ENCODE data around the gene TICAM1.
"Not testable (repeated sequence)": the region's sequence is repeated elsewhere in the genome, so short reads cannot be mapped to it uniquely, and the experiment has no call there.

The TICAM1 gene

DNA sequence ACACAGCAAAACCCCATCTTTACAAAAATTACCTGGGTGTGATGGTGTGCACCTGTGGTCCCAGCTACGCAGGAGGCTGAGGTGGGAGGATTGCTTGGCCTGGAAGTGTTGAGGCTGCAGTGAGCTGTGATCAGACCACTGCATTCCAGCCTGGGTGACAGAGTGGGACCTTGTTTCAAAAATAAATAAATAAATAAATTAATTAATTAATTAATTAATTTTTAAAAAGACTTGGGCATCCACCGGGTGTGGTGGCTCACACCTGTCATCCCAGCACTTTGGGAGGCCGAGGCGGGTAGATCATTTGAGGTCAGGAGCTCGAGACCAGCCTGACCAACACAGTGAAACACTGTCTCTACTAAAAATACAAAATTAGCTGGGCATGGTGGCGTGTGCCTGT lies 26.4 kb downstream of the TICAM1 start:
- not testable (repeated sequence) for DNase-seq (ENCODE audit: low read depth in 2 of 2)

GRCh38 chr19:4803736-4804695 lies 27.5 kb downstream of the TICAM1 start:
- DNase-seq (ENCODE audit: low read depth in 2 of 2), result peak in 1 of 2 donors; percentile 55

DNA sequence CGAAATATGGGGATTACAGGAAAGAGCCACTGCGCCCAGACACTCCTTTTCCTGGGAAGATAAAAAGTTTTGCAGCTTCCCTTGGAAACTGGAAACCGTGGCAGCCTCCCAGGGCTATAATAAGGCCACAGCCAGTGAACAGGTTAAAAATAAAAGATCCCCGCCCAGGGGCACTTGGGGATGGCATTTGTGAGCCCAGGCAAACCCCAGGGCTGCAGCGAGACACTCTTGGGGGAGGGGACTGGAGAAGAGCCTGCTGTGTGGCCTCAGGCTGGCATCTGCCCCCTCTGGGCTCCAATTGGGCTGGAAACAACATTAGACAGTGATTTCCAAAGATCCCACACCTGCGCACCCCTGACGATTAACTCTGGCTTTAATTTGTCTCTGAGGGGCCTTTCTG lies 28.8 kb downstream of the TICAM1 start:
- DNase-seq (ENCODE audit: low read depth in 2 of 2), result no peak

GRCh38 chr19:4801085-4801619 lies 30.4 kb downstream of the TICAM1 start:
- DNase-seq (ENCODE audit: low read depth in 2 of 2), result no peak

- no peak for DNase-seq (ENCODE audit: low read depth in 2 of 2)
Observed at GRCh38 chr19:4800591-4801081, 30.9 kb downstream of the TICAM1 start.

- no peak for DNase-seq (ENCODE audit: low read depth in 2 of 2)
Observed at GRCh38 chr19:4795400-4795799, 36.1 kb downstream of the TICAM1 start.

- DNase-seq (ENCODE audit: low read depth in 2 of 2), result no peak
Observed at GRCh38 chr19:4794971-4795370, 36.5 kb downstream of the TICAM1 start.

DNA sequence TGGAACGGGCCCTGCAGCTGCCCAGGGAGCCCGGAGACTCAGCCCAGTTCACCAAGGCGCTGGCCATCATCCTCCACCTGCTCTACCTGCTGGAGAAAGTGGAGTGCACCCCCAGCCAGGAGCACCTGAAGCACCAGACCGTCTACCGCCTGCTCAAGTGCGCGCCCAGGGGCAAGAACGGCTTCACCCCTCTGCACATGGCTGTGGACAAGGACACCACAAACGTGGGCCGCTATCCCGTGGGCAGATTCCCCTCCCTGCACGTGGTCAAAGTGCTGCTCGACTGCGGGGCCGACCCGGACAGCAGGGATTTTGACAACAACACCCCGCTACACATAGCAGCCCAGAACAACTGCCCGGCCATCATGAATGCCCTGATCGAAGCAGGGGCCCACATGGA lies 38.2 kb downstream of the TICAM1 start:
- not testable (repeated sequence) for DNase-seq (ENCODE audit: low read depth in 2 of 2)

DNA sequence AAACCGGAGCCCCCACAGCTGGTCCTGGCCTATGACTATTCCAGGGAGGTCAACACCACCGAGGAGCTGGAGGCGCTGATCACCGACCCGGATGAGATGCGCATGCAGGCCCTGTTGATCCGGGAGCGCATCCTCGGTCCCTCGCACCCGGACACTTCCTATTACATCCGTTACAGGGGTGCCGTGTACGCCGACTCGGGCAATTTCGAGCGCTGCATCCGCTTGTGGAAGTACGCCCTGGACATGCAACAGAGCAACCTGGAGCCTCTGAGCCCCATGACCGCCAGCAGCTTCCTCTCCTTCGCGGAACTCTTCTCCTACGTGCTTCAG lies 38.7 kb downstream of the TICAM1 start:
- DNase-seq (ENCODE audit: low read depth in 2 of 2), result not testable (repeated sequence)

DNA sequence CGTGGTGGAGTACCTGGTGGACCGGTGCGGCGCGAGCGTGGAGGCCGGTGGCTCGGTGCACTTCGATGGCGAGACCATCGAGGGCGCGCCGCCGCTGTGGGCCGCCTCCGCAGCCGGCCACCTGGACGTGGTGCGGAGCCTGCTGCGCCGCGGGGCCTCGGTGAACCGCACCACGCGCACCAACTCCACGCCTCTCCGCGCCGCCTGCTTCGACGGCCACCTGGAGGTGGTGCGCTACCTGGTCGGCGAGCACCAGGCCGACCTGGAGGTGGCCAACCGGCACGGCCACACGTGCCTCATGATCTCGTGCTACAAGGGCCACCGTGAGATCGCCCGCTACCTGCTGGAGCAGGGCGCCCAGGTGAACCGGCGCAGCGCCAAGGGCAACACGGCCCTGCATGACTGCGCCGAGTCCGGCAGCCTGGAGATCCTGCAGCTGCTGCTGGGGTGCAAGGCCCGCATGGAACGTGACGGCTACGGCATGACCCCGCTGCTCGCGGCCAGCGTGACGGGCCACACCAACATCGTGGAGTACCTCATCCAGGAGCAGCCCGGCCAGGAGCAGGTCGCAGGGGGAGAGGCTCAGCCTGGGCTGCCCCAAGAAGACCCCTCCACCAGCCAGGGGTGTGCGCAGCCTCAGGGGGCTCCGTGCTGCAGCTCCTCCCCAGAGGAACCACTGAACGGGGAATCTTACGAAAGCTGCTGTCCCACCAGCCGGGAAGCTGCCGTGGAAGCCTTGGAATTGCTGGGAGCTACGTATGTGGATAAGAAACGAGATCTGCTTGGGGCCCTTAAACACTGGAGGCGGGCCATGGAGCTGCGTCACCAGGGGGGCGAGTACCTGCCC lies 39.3 kb downstream of the TICAM1 start:
- DNase-seq (ENCODE audit: low read depth in 2 of 2), result not testable (repeated sequence)

DNA sequence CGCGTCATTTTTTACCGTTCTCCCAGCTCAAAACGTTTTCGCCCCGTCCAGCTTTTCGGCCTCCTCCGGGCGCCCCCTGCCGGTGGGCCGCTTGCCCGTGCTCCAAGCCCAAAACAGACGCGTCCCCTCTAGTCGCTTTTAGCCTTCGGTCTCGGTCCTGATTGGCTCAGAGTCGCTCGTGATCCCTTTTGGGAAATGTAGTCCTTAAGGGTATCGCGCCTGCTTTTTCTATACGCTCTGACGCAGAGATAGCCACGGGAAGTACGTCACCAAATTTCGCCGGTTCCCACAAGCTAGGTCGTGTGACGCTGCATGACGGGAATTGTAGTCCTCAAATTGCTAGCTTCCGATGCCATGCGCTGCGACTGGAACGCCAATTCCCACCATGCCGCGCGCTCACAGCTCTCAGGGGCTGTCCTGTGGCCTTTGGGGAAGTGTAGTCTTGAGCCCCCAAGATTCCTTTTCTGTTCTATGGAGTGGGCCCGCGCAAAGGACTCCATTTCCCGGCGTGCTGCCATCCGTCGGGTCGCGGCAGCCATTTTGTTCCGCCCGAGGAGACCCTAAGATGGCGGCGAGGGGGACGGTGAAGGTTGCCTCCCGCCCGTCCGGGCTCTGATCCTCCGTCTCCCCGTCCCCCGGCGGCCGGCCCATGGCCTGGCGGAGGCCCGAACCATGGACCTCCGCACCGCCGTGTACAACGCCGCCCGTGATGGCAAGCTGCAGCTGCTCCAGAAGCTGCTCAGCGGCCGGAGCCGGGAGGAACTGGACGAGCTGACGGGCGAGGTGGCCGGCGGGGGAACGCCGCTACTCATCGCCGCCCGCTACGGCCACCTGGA lies 40.1 kb downstream of the TICAM1 start, which contains the start of gene FEM1A:
Gene FEM1A (plus strand): TSS at position 552 of the 836 bp plus-strand sequence. CDS start 121 bp downstream, at position 673.
- peak; percentile 96 for DNase-seq (ENCODE audit: low read depth in 2 of 2)

DNA sequence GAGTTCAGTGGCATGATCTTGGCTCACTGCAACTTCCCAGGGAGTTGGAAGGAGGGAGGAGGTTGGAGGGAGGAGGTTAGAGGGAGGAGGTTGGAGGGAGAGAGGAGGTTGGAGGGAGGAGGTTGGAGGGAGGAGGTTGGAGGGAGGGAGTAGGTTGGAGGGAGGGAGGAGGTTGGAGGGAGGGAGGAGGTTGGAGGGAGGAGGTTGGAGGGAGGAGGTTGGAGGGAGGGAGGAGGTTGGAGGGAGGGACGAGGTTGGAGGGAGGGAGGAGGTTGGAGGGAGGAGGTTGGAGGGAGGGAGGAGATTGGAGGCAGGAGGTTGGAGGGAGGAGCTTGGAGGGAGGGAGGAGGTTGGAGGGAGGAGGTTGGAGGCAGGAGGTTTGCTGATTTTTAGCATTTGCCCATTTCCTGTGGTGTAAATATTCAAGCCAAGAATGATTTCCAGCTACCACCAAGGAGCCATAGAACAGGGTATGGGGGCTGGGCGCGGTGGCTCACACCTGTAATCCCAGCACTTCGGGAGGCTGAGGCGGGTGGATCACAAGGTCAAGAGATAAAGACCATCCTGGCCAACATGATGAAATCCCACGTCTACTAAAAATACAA lies 45.0 kb downstream of the TICAM1 start:
- not testable (repeated sequence) for DNase-seq (ENCODE audit: low read depth in 2 of 2)

DNA sequence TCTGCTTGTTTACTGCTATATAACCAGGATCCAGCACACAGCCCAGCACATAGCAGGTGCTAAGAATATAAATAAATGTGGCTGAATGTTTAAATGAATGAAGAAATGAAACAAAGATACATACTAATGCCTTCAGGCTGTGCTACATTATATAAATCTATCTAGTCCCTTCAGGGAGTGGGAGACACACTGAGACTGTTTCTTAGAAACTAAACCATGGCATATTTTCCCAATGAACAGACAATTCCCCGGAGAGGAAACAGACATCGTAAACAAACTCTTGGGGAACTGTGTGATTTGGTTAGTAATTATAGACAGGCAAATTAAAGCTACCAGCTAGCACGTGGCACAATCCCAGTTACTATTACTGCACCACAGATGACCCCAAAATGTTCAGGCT lies 49.7 kb downstream of the TICAM1 start:
- DNase-seq (ENCODE audit: low read depth in 2 of 2), result no peak

DNA sequence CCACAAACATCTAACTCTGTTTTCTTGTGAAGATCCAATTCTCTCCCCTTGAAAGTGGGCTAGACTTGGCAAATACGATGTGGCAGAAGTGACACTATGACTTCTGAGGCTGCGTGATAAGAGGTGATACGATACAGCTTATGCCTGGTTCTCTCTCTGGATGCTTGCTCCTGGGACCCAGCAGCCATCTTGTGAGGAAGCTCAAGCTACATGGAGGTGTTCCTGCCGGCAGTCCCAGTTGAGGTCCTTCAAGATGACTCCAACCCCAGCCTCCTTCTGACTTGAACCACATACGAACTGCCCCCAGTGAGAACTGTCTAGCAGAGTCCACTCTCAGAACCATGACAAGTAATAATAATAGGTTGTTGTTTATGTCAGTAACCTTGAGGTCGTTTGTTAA lies 50.7 kb downstream of the TICAM1 start:
- DNase-seq (ENCODE audit: low read depth in 2 of 2), result no peak

- not testable (repeated sequence) for DNase-seq (ENCODE audit: low read depth in 2 of 2)
Observed at GRCh38 chr19:4778124-4778523, 53.4 kb downstream of the TICAM1 start.

- DNase-seq (ENCODE audit: low read depth in 2 of 2), result no peak
Observed at GRCh38 chr19:4776436-4777211, 54.9 kb downstream of the TICAM1 start.

- no peak for DNase-seq (ENCODE audit: low read depth in 2 of 2)
Observed at GRCh38 chr19:4775627-4776152, 55.8 kb downstream of the TICAM1 start.

GRCh38 chr19:4774136-4774535 lies 57.4 kb downstream of the TICAM1 start:
- DNase-seq (ENCODE audit: low read depth in 2 of 2), result no peak

GRCh38 chr19:4773047-4773640 lies 58.4 kb downstream of the TICAM1 start:
- no peak for DNase-seq (ENCODE audit: low read depth in 2 of 2)

Measured in activated CD4-positive, alpha-beta T cell treated with anti-CD3 and anti-CD28 coated beads for 24 hours (primary cell).